WTC11 (cell line): ENCODE results near the gene TTLL11.

Source experiments
- ELF4 ChIP-seq: sonication (generic); formaldehyde crosslinking; IDR thresholded peaks from 2 replicates; pipeline ENCODE4 v1.8.1; 2022; ENCODE audit warnings: low read depth, mild to moderate bottlenecking, moderate library complexity, missing genetic modification reagents
- ZNF121 ChIP-seq: sonication (generic); formaldehyde crosslinking; IDR thresholded peaks from 2 replicates; pipeline ENCODE4 v1.8.0; 2023; ENCODE audit warnings: missing genetic modification reagents
- TF ChIP-seq, protein P1 (sequence below): sonication (generic); formaldehyde crosslinking; IDR thresholded peaks from 2 replicates; pipeline ENCODE4 v1.8.1; 2022; ENCODE audit warnings: mild to moderate bottlenecking, moderate library complexity, missing genetic modification reagents
- TF ChIP-seq, protein P2 (sequence below): fragments of 200-600 bp; IDR thresholded peaks from 2 replicates; pipeline ENCODE4 v1.8.0; 2022; ENCODE audit warnings: antibody characterized with exemption
- TF ChIP-seq, protein P3 (sequence below): sonication (generic); formaldehyde crosslinking; IDR thresholded peaks from 2 replicates; pipeline ENCODE4 v1.8.0; 2022; ENCODE audit warnings: mild to moderate bottlenecking, missing genetic modification reagents
- TF ChIP-seq, protein P4 (sequence below): sonication (generic); formaldehyde crosslinking; IDR thresholded peaks from 2 replicates; pipeline ENCODE4 v1.8.0; 2022; ENCODE audit warnings: mild to moderate bottlenecking, missing genetic modification reagents

DNA sequence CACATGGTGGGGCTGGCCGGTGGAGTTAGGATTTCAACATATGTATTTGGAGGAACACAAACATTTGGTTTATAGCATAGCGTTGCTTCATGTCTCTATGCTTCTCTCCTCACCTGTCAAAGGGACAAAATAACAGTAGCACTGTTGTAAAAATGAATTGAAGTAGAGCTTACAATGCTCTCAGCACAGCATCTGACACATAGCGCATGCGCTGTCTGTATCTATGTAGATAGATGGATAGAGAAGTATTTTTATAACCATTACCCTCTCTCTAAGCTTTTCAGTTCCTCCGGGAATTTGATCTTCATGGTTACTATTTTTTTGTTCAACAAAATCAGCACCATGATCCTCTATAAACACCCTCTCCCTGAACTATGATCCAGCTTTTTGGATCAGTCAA, 166.0 kb downstream of the TTLL11 start:
- TF ChIP-seq, protein P1, sequence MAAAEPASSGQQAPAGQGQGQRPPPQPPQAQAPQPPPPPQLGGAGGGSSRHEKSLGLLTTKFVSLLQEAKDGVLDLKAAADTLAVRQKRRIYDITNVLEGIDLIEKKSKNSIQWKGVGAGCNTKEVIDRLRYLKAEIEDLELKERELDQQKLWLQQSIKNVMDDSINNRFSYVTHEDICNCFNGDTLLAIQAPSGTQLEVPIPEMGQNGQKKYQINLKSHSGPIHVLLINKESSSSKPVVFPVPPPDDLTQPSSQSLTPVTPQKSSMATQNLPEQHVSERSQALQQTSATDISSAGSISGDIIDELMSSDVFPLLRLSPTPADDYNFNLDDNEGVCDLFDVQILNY (CRISPR knock-in tag), result no peak
- TF ChIP-seq, protein P2, sequence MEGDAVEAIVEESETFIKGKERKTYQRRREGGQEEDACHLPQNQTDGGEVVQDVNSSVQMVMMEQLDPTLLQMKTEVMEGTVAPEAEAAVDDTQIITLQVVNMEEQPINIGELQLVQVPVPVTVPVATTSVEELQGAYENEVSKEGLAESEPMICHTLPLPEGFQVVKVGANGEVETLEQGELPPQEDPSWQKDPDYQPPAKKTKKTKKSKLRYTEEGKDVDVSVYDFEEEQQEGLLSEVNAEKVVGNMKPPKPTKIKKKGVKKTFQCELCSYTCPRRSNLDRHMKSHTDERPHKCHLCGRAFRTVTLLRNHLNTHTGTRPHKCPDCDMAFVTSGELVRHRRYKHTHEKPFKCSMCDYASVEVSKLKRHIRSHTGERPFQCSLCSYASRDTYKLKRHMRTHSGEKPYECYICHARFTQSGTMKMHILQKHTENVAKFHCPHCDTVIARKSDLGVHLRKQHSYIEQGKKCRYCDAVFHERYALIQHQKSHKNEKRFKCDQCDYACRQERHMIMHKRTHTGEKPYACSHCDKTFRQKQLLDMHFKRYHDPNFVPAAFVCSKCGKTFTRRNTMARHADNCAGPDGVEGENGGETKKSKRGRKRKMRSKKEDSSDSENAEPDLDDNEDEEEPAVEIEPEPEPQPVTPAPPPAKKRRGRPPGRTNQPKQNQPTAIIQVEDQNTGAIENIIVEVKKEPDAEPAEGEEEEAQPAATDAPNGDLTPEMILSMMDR, result no peak
- TF ChIP-seq ZNF121, result no peak
- TF ChIP-seq, protein P3, sequence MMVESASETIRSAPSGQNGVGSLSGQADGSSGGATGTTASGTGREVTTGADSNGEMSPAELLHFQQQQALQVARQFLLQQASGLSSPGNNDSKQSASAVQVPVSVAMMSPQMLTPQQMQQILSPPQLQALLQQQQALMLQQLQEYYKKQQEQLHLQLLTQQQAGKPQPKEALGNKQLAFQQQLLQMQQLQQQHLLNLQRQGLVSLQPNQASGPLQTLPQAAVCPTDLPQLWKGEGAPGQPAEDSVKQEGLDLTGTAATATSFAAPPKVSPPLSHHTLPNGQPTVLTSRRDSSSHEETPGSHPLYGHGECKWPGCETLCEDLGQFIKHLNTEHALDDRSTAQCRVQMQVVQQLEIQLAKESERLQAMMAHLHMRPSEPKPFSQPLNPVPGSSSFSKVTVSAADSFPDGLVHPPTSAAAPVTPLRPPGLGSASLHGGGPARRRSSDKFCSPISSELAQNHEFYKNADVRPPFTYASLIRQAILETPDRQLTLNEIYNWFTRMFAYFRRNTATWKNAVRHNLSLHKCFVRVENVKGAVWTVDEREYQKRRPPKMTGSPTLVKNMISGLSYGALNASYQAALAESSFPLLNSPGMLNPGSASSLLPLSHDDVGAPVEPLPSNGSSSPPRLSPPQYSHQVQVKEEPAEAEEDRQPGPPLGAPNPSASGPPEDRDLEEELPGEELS, result no peak
- no peak for TF ChIP-seq ELF4 (CRISPR knock-in tag)
- TF ChIP-seq, protein P4, sequence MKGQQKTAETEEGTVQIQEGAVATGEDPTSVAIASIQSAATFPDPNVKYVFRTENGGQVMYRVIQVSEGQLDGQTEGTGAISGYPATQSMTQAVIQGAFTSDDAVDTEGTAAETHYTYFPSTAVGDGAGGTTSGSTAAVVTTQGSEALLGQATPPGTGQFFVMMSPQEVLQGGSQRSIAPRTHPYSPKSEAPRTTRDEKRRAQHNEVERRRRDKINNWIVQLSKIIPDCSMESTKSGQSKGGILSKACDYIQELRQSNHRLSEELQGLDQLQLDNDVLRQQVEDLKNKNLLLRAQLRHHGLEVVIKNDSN (CRISPR knock-in tag), result no peak
